PFSK-1 (cell line): ENCODE results near the gene TMEM45A.

Experiments
- POLR2AphosphoS5 ChIP-seq: IDR thresholded peaks from 2 replicates; pipeline ENCODE4 v1.6.1; 2012; ENCODE audit warnings: low read depth, mild to moderate bottlenecking, control low read depth, low read length, moderate library complexity
- SIN3A ChIP-seq: IDR thresholded peaks from 2 replicates; pipeline ENCODE4 v1.6.1; 2012; ENCODE audit warnings: mild to moderate bottlenecking, low read length, moderate library complexity, borderline replicate concordance; ENCODE audit not compliant: insufficient read depth
- TAF1 ChIP-seq: IDR thresholded peaks from 2 replicates; pipeline ENCODE4 v1.6.1; 2012; ENCODE audit warnings: low read length, control low read depth, borderline replicate concordance; ENCODE audit not compliant: insufficient read depth

- TF ChIP-seq POLR2AphosphoS5, result no peak
- TF ChIP-seq TAF1, result no peak
- no peak for TF ChIP-seq SIN3A
Measured at GRCh38 chr3:100591411-100591810, 99.0 kb downstream of the TMEM45A start.
